SK-N-SH treated with all-trans-retinoic acid at 6 μM for 48 hours (cell line): ENCODE results near the gene MYO5B.

Experiments
- ATAC-seq: fragments of 200-7000 bp; cut with Tn5 transposase; 3 replicates; pipeline ENCODE4 v1.9.1; 2020; ENCODE audit warnings: mild to moderate bottlenecking, moderate library complexity
- ARNTL ChIP-seq: fragments of 450-650 bp; formaldehyde crosslinking; IDR thresholded peaks from 2 replicates; pipeline ENCODE4 v1.5.0; 2020; ENCODE audit warnings: low read depth, mild to moderate bottlenecking, moderate library complexity, borderline replicate concordance
- BACH2 ChIP-seq: fragments of 250-450 bp; sonication (Bioruptor Pico); IDR thresholded peaks from 2 replicates; pipeline ENCODE4 v1.9.0; 2021; ENCODE audit warnings: mild to moderate bottlenecking, borderline replicate concordance
- CSDC2 ChIP-seq: fragments of 250-450 bp; sonication (Bioruptor Pico); IDR thresholded peaks from 2 replicates; pipeline ENCODE4 v1.5.0; 2020; ENCODE audit warnings: mild to moderate bottlenecking, moderate library complexity
- ESRRG ChIP-seq: fragments of 250-450 bp; sonication (Bioruptor Pico); IDR thresholded peaks from 2 replicates; pipeline ENCODE4 v1.6.1; 2021; ENCODE audit warnings: mild to moderate bottlenecking
- GLIS3 ChIP-seq: fragments of 250-450 bp; sonication (Bioruptor Pico); IDR thresholded peaks from 2 replicates; pipeline ENCODE4 v1.5.0; 2020; ENCODE audit warnings: mild to moderate bottlenecking, moderate library complexity
- ISL1 ChIP-seq: fragments of 250-450 bp; sonication (Bioruptor Pico); IDR thresholded peaks from 2 replicates; pipeline ENCODE4 v2.1.2; 2022; ENCODE audit warnings: mild to moderate bottlenecking, moderate library complexity
- OSR1 ChIP-seq: fragments of 250-450 bp; sonication (Bioruptor Pico); IDR thresholded peaks from 2 replicates; pipeline ENCODE4 v1.8.0; 2022; ENCODE audit warnings: moderate library complexity, mild to moderate bottlenecking, inconsistent platforms
- PPARA ChIP-seq: fragments of 250-450 bp; sonication (Bioruptor Pico); IDR thresholded peaks from 2 replicates; pipeline ENCODE4 v1.5.0; 2020; ENCODE audit warnings: mild to moderate bottlenecking, borderline replicate concordance
- RARB ChIP-seq: fragments of 250-450 bp; sonication (Bioruptor Pico); IDR thresholded peaks from 2 replicates; pipeline ENCODE4 v1.8.0; 2021; ENCODE audit warnings: mild to moderate bottlenecking, moderate library complexity
- SNAI2 ChIP-seq: fragments of 250-450 bp; sonication (Bioruptor Pico); IDR thresholded peaks from 2 replicates; pipeline ENCODE4 v1.5.0; 2020; ENCODE audit warnings: mild to moderate bottlenecking, moderate library complexity
- TCF4 ChIP-seq: fragments of 250-450 bp; sonication (Bioruptor Pico); IDR thresholded peaks from 2 replicates; pipeline ENCODE4 v1.8.0; 2021; ENCODE audit warnings: mild to moderate bottlenecking, moderate library complexity, borderline replicate concordance
- TOX ChIP-seq: fragments of 250-450 bp; sonication (Bioruptor Pico); IDR thresholded peaks from 2 replicates; pipeline ENCODE4 v1.8.0; 2021; ENCODE audit warnings: mild to moderate bottlenecking, moderate library complexity, borderline replicate concordance
- ZC3H10 ChIP-seq: fragments of 250-450 bp; sonication (Bioruptor Pico); IDR thresholded peaks from 2 replicates; pipeline ENCODE4 v1.5.1; 2021; ENCODE audit warnings: mild to moderate bottlenecking, moderate library complexity
- ZFP3 ChIP-seq: fragments of 250-450 bp; sonication (Bioruptor Pico); IDR thresholded peaks from 2 replicates; pipeline ENCODE4 v1.5.0; 2020; ENCODE audit warnings: mild to moderate bottlenecking, moderate library complexity
- ZFP30 ChIP-seq: fragments of 450-650 bp; formaldehyde crosslinking; IDR thresholded peaks from 2 replicates; pipeline ENCODE4 v1.5.0; 2022; ENCODE audit warnings: mild to moderate bottlenecking, moderate library complexity
- ZNF565 ChIP-seq: fragments of 450-650 bp; formaldehyde crosslinking; conservative IDR thresholded peaks from 2 replicates; pipeline ENCODE4 v1.5.0; 2020; ENCODE audit warnings: low read depth, mild to moderate bottlenecking, moderate library complexity
- ZNF70 ChIP-seq: fragments of 450-650 bp; formaldehyde crosslinking; IDR thresholded peaks from 2 replicates; pipeline ENCODE4 v1.5.0; 2020; ENCODE audit warnings: mild to moderate bottlenecking, moderate library complexity
- ZNF8 ChIP-seq: fragments of 450-650 bp; formaldehyde crosslinking; IDR thresholded peaks from 2 replicates; pipeline ENCODE4 v1.5.0; 2020; ENCODE audit warnings: mild to moderate bottlenecking, moderate library complexity
- TF ChIP-seq, protein P1 (sequence below): fragments of 250-450 bp; sonication (Bioruptor Pico); IDR thresholded peaks from 2 replicates; pipeline ENCODE4 v1.8.0; 2020; ENCODE audit warnings: mild to moderate bottlenecking, moderate library complexity, borderline replicate concordance
- TF ChIP-seq, protein P2 (sequence below): fragments of 250-450 bp; sonication (Bioruptor Pico); IDR thresholded peaks from 2 replicates; pipeline ENCODE4 v1.5.1; 2020; ENCODE audit warnings: low read depth, mild to moderate bottlenecking, moderate library complexity
- TF ChIP-seq, protein P3 (sequence below): fragments of 250-450 bp; sonication (Bioruptor Pico); IDR thresholded peaks from 2 replicates; pipeline ENCODE4 v1.5.1; 2021; ENCODE audit warnings: mild to moderate bottlenecking, moderate library complexity
- TF ChIP-seq, protein P4 (sequence below): fragments of 250-450 bp; sonication (Bioruptor Pico); IDR thresholded peaks from 2 replicates; pipeline ENCODE4 v1.5.0; 2020; ENCODE audit warnings: mild to moderate bottlenecking, moderate library complexity

The MYO5B gene

DNA sequence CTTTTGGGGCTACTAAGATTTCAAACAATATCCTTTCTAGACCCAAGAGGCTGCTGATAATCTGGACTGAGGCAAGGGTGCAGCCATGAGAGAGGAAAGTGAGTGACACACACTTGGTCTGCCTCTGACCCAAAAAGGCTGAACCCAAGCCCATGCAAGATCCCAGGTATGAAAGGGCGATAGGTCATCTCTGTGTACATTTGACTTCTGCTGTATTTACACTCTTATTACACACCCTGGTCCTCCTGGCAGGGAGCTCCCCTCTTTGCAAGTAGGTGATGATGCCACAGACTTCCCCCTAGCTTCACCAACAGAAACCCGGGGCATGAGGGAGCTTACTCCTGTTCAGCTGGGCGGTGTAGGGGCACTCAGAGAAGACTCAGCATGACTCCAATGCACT, 319.8 kb downstream of the MYO5B start:
- ATAC-seq = no peak

DNA sequence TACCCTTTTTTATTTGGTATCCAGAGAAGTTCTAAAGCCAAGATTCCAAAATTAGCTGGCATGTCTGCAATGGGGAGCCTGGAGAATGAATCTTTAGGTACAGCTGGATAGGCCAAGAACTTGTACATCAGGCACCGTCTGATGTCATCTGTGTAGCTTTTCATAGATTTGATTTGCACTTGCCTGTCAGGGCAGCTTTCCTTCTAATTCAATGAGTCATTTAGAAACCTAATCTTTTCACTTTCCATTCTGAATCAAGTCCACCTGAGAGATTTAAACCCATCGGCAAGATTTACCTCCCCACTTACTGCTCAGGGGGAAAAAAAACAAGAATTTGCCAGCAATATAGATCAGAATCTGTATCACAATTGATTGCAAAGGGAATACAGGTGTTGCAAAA, 320.7 kb downstream of the MYO5B start:
- no peak for ATAC-seq
- TF ChIP-seq CSDC2 (CRISPR knock-in tag) = no peak
- TF ChIP-seq, protein P1, sequence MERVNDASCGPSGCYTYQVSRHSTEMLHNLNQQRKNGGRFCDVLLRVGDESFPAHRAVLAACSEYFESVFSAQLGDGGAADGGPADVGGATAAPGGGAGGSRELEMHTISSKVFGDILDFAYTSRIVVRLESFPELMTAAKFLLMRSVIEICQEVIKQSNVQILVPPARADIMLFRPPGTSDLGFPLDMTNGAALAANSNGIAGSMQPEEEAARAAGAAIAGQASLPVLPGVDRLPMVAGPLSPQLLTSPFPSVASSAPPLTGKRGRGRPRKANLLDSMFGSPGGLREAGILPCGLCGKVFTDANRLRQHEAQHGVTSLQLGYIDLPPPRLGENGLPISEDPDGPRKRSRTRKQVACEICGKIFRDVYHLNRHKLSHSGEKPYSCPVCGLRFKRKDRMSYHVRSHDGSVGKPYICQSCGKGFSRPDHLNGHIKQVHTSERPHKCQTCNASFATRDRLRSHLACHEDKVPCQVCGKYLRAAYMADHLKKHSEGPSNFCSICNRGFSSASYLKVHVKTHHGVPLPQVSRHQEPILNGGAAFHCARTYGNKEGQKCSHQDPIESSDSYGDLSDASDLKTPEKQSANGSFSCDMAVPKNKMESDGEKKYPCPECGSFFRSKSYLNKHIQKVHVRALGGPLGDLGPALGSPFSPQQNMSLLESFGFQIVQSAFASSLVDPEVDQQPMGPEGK = no peak
- TF ChIP-seq, protein P2, sequence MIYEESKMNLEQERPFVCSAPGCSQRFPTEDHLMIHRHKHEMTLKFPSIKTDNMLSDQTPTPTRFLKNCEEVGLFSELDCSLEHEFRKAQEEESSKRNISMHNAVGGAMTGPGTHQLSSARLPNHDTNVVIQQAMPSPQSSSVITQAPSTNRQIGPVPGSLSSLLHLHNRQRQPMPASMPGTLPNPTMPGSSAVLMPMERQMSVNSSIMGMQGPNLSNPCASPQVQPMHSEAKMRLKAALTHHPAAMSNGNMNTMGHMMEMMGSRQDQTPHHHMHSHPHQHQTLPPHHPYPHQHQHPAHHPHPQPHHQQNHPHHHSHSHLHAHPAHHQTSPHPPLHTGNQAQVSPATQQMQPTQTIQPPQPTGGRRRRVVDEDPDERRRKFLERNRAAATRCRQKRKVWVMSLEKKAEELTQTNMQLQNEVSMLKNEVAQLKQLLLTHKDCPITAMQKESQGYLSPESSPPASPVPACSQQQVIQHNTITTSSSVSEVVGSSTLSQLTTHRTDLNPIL = no peak

More for the DNA sequence above, 319.8 kb downstream of the MYO5B start:
- TF ChIP-seq CSDC2 (CRISPR knock-in tag) (no peak), ZFP30 (CRISPR knock-in tag) (no peak), PPARA (no peak), ARNTL (no peak), ZC3H10 (no peak), OSR1 (CRISPR knock-in tag) (no peak), ZNF8 (CRISPR knock-in tag) (no peak), ZNF565 (CRISPR knock-in tag) (no peak)
- TF ChIP-seq, protein P3, sequence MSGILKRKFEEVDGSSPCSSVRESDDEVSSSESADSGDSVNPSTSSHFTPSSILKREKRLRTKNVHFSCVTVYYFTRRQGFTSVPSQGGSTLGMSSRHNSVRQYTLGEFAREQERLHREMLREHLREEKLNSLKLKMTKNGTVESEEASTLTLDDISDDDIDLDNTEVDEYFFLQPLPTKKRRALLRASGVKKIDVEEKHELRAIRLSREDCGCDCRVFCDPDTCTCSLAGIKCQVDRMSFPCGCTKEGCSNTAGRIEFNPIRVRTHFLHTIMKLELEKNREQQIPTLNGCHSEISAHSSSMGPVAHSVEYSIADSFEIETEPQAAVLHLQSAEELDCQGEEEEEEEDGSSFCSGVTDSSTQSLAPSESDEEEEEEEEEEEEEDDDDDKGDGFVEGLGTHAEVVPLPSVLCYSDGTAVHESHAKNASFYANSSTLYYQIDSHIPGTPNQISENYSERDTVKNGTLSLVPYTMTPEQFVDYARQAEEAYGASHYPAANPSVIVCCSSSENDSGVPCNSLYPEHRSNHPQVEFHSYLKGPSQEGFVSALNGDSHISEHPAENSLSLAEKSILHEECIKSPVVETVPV (CRISPR knock-in tag) = no peak

DNA sequence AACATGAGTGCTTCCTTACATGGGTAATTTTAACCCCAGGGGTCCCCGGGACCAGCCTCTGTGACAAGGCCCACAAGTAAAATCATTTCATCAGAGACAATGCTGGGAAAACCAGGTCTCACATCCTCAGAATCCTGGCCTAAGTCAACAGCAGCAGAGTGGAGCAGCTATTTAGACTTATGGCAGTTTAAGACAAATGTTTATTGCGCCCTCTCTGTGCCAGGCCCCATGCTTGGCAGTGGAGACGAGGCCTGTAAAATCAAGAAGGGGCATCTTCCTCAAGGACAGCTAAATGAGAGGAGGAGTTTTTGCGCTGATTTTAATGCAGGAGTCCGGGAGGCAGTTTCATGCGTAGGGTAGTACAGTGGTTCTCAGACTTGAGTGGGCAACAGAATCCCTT, 325.6 kb downstream of the MYO5B start:
- TF ChIP-seq RARB (CRISPR knock-in tag) = no peak
- TF ChIP-seq PPARA = no peak
- TF ChIP-seq ZC3H10 = no peak
- no peak for TF ChIP-seq ZFP3 (CRISPR knock-in tag)
- TF ChIP-seq, protein P3 (CRISPR knock-in tag) = no peak
- no peak for TF ChIP-seq GLIS3 (CRISPR knock-in tag)
- no peak for TF ChIP-seq ZNF565 (CRISPR knock-in tag)
- no peak for TF ChIP-seq ESRRG
- ATAC-seq = no peak

DNA sequence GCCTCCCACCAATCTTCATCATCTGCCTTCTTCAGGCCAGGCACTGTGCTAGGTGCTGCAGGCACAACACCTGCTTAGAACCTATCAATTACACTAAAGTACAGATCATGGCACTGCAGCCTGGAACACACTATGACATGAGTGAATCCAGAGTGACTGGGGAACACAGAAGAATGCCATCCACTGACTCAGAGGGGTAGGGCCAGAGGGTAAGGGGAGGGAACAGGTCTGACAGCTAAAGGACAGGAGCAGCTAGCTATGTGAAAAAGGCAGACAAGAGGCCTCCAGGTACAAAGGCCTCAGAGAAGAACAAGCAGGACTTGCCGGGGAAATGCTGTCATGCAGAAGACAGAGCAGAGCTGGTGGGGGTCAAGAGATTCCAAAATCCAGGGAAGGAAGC, 328.3 kb downstream of the MYO5B start:
- no peak for ATAC-seq
- no peak for TF ChIP-seq CSDC2 (CRISPR knock-in tag)
- TF ChIP-seq BACH2 (CRISPR knock-in tag) = no peak
- no peak for TF ChIP-seq OSR1 (CRISPR knock-in tag)
- TF ChIP-seq ZNF70 (CRISPR knock-in tag) = no peak
- TF ChIP-seq, protein P3 (CRISPR knock-in tag) = no peak
- no peak for TF ChIP-seq ZNF8 (CRISPR knock-in tag)
- TF ChIP-seq TCF4 (CRISPR knock-in tag) = no peak
- TF ChIP-seq ESRRG = no peak
- TF ChIP-seq, protein P1 = no peak
- no peak for TF ChIP-seq ISL1 (CRISPR knock-in tag)
- no peak for TF ChIP-seq TOX (CRISPR knock-in tag)
- TF ChIP-seq ZFP3 (CRISPR knock-in tag) = no peak
- no peak for TF ChIP-seq SNAI2 (CRISPR knock-in tag)
- TF ChIP-seq, protein P2 = no peak
- TF ChIP-seq, protein P4, sequence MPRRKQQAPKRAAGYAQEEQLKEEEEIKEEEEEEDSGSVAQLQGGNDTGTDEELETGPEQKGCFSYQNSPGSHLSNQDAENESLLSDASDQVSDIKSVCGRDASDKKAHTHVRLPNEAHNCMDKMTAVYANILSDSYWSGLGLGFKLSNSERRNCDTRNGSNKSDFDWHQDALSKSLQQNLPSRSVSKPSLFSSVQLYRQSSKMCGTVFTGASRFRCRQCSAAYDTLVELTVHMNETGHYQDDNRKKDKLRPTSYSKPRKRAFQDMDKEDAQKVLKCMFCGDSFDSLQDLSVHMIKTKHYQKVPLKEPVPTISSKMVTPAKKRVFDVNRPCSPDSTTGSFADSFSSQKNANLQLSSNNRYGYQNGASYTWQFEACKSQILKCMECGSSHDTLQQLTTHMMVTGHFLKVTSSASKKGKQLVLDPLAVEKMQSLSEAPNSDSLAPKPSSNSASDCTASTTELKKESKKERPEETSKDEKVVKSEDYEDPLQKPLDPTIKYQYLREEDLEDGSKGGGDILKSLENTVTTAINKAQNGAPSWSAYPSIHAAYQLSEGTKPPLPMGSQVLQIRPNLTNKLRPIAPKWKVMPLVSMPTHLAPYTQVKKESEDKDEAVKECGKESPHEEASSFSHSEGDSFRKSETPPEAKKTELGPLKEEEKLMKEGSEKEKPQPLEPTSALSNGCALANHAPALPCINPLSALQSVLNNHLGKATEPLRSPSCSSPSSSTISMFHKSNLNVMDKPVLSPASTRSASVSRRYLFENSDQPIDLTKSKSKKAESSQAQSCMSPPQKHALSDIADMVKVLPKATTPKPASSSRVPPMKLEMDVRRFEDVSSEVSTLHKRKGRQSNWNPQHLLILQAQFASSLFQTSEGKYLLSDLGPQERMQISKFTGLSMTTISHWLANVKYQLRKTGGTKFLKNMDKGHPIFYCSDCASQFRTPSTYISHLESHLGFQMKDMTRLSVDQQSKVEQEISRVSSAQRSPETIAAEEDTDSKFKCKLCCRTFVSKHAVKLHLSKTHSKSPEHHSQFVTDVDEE (CRISPR knock-in tag) = no peak
- no peak for TF ChIP-seq ZFP30 (CRISPR knock-in tag)
- no peak for TF ChIP-seq ZC3H10
